HEK293T (cell line): ENCODE data around the gene BAHD1.

Experiments used
- CTCF ChIA-PET: fragments of 350-600 bp; formaldehyde crosslinking; extraction: SDS; loops from one replicate; lab custom pipeline; 2021; ENCODE audit warnings: antibody characterized with exemption, inconsistent platforms; lab: Yijun Ruan, JAX
- POLR2A ChIA-PET: fragments of 350-600 bp; formaldehyde crosslinking; extraction: SDS; loops from one replicate; lab custom pipeline; 2020; ENCODE audit warnings: antibody characterized with exemption, inconsistent platforms; lab: Yijun Ruan, JAX
- DNase-seq: peaks from one replicate; pipeline ENCODE4 v3.0.0; 2012; ENCODE audit warnings: mixed read lengths; ENCODE audit errors: extremely low spot score
- ARNT ChIP-seq: fragments of 450-650 bp; IDR thresholded peaks from 2 replicates; pipeline ENCODE4 v1.6.1; 2017; ENCODE audit warnings: mild to moderate bottlenecking
- BHLHE40 ChIP-seq: fragments of 450-650 bp; IDR thresholded peaks from 2 replicates; pipeline ENCODE4 v1.6.1; 2016; ENCODE audit warnings: mild to moderate bottlenecking, moderate library complexity, borderline replicate concordance
- CTBP1 ChIP-seq: fragments of 450-650 bp; IDR thresholded peaks from 2 replicates; pipeline ENCODE4 v1.6.1; 2016; ENCODE audit warnings: borderline replicate concordance
- ELF4 ChIP-seq: fragments of 450-650 bp; IDR thresholded peaks from 2 replicates; pipeline ENCODE4 v1.6.1; 2017; ENCODE audit warnings: antibody characterized with exemption
- FOXA1 ChIP-seq: fragments of 450-650 bp; IDR thresholded peaks from 2 replicates; pipeline ENCODE4 v1.6.1; 2016; ENCODE audit warnings: mild to moderate bottlenecking
- FOXK2 ChIP-seq: fragments of 450-650 bp; IDR thresholded peaks from 2 replicates; pipeline ENCODE4 v1.6.1; 2016; ENCODE audit warnings: mild to moderate bottlenecking
- FOXM1 ChIP-seq: fragments of 450-650 bp; IDR thresholded peaks from 2 replicates; pipeline ENCODE4 v1.6.1; 2017; ENCODE audit warnings: mild to moderate bottlenecking, borderline replicate concordance
- HDGF ChIP-seq: fragments of 450-650 bp; IDR thresholded peaks from 2 replicates; pipeline ENCODE4 v1.6.1; 2017; ENCODE audit warnings: antibody characterized with exemption, borderline replicate concordance
- L3MBTL2 ChIP-seq: fragments of 450-650 bp; conservative IDR thresholded peaks from 2 replicates; pipeline ENCODE4 v1.6.1; 2016; ENCODE audit warnings: mild to moderate bottlenecking
- LEF1 ChIP-seq: fragments of 450-650 bp; IDR thresholded peaks from 2 replicates; pipeline ENCODE4 v1.6.1; 2017; ENCODE audit warnings: mild to moderate bottlenecking, borderline replicate concordance
- NFRKB ChIP-seq: fragments of 450-650 bp; IDR thresholded peaks from 2 replicates; pipeline ENCODE4 v1.6.1; 2016; ENCODE audit warnings: mild to moderate bottlenecking, moderate library complexity
- PKNOX1 ChIP-seq: fragments of 450-650 bp; IDR thresholded peaks from 2 replicates; pipeline ENCODE4 v1.6.1; 2016
- SP1 ChIP-seq: fragments of 450-650 bp; IDR thresholded peaks from 2 replicates; pipeline ENCODE4 v1.6.1; 2017
- SUZ12 ChIP-seq: fragments of 450-650 bp; IDR thresholded peaks from 2 replicates; pipeline ENCODE4 v1.6.1; 2016; ENCODE audit warnings: mild to moderate bottlenecking
- TARDBP ChIP-seq: fragments of 450-650 bp; IDR thresholded peaks from 2 replicates; pipeline ENCODE4 v1.6.1; 2016
- ZNF384 ChIP-seq: fragments of 450-650 bp; IDR thresholded peaks from 2 replicates; pipeline ENCODE4 v1.6.1; 2016

BAHD1 gene

GRCh38 chr15:40436116-40436891 lies 4.4 kb upstream of the BAHD1 start:
- ChIA-PET POLR2A (no interaction called here), CTCF (no interaction called here)
- no peak for DNase-seq
- TF ChIP-seq ARNT (no peak), HDGF (no peak), SP1 (no peak), CTBP1 (no peak), TARDBP (no peak), L3MBTL2 (no peak), BHLHE40 (no peak), FOXA1 (no peak), FOXK2 (no peak), SUZ12 (no peak), FOXM1 (no peak), ZNF384 (no peak), NFRKB (no peak), ELF4 (no peak)

- ChIA-PET CTCF (no interaction called here), POLR2A (no interaction called here)
- no peak for DNase-seq
- no peak for TF ChIP-seq FOXK2
- TF ChIP-seq BHLHE40: no peak
- TF ChIP-seq SUZ12: no peak
- TF ChIP-seq CTBP1: no peak
- no peak for TF ChIP-seq ARNT
- TF ChIP-seq TARDBP: no peak
- no peak for TF ChIP-seq L3MBTL2
- no peak for TF ChIP-seq FOXA1
- TF ChIP-seq FOXM1: no peak
- no peak for TF ChIP-seq LEF1
- no peak for TF ChIP-seq HDGF
- no peak for TF ChIP-seq ELF4
- no peak for TF ChIP-seq NFRKB
- TF ChIP-seq ZNF384: no peak
- no peak for TF ChIP-seq SP1
Observed at GRCh38 chr15:40436892-40437751, 3.6 kb upstream of the BAHD1 start.

- ChIA-PET POLR2A (no interaction called here), CTCF (no interaction called here)
- no peak for DNase-seq
- TF ChIP-seq LEF1 (no peak), L3MBTL2 (no peak), SP1 (no peak), TARDBP (no peak), ZNF384 (no peak), BHLHE40 (no peak), NFRKB (no peak), CTBP1 (no peak), ARNT (no peak), FOXA1 (no peak), HDGF (no peak), FOXK2 (no peak), SUZ12 (no peak), ELF4 (no peak), PKNOX1 (no peak), FOXM1 (no peak)
Observed at GRCh38 chr15:40437752-40438687, 2.7 kb upstream of the BAHD1 start.

- TF ChIP-seq SUZ12 (no peak), FOXA1 (no peak), PKNOX1 (no peak), ZNF384 (no peak), FOXK2 (no peak), LEF1 (no peak), FOXM1 (no peak), ARNT (no peak), L3MBTL2 (no peak), NFRKB (no peak), BHLHE40 (no peak), SP1 (no peak), CTBP1 (no peak), ELF4 (no peak), TARDBP (no peak), HDGF (no peak)
- CTCF ChIA-PET: no interaction called here
- POLR2A ChIA-PET: interaction anchor here (1.4 kb wide), 1 partner anchor 8 kb away, joined by 5 read pairs; no protein-coding TSS in a partner anchor
- no peak for DNase-seq
Observed at GRCh38 chr15:40438712-40439111, 2.0 kb upstream of the BAHD1 start.
